Measurements from ENCODE around the gene DLG5. TPM values are rescaled to one million over a fixed set of nuclear protein-coding genes. Genes with fewer than 3 reads are reported as not detected.

DLG5 gene
- total RNA-seq, 1 donor from 2014 or later = 31.3 TPM

- no peak for ATAC-seq
- intact Hi-C loops (cut with DNase I) = no loop called here
- DNase-seq (ENCODE audit: low spot score) = no peak
These were observed 28.6 kb upstream of the DLG5 start for GRCh38 chr10:77955136-77955535.

GRCh38 chr10:77949167-77949566, 22.6 kb upstream of the DLG5 start:
- ATAC-seq (no peak), DNase-seq (ENCODE audit: low spot score) (no peak)
- intact Hi-C loops (cut with DNase I) = no loop called here

GRCh38 chr10:77946084-77946483, 19.5 kb upstream of the DLG5 start:
- intact Hi-C loops (cut with DNase I) = no loop called here
- ATAC-seq (no peak), DNase-seq (ENCODE audit: low spot score) (no peak)

GRCh38 chr10:77944519-77944918, 18.0 kb upstream of the DLG5 start:
- intact Hi-C loops (cut with DNase I) = no loop called here
- ATAC-seq = no peak
- no peak for DNase-seq (ENCODE audit: low spot score)

- intact Hi-C loops (cut with DNase I) = no loop called here
- DNase-seq (ENCODE audit: low spot score) (no peak), ATAC-seq (no peak)
These were observed 16.8 kb upstream of the DLG5 start for GRCh38 chr10:77943121-77943901.

GRCh38 chr10:77941790-77942189, 15.2 kb upstream of the DLG5 start:
- no peak for ATAC-seq
- intact Hi-C loops (cut with DNase I) = no loop called here
- no peak for DNase-seq (ENCODE audit: low spot score)

GRCh38 chr10:77940627-77941026, 14.1 kb upstream of the DLG5 start:
- no peak for ATAC-seq
- intact Hi-C loops (cut with DNase I) = no loop called here
- DNase-seq (ENCODE audit: low spot score) = no peak

- no peak for ATAC-seq
- no peak for DNase-seq (ENCODE audit: low spot score)
- intact Hi-C loops (cut with DNase I) = no loop called here
These were observed 13.7 kb upstream of the DLG5 start for GRCh38 chr10:77940225-77940624.

GRCh38 chr10:77939561-77940001, 13.0 kb upstream of the DLG5 start:
- intact Hi-C loops (cut with DNase I) = no loop called here
- DNase-seq (ENCODE audit: low spot score) (peak; percentile 70), ATAC-seq (peak; percentile 94)

GRCh38 chr10:77936697-77937567, 10.4 kb upstream of the DLG5 start:
- ATAC-seq (no peak), DNase-seq (ENCODE audit: low spot score) (no peak)
- intact Hi-C loops (cut with DNase I) = no loop called here

GRCh38 chr10:77932016-77932715, 5.6 kb upstream of the DLG5 start:
- intact Hi-C loops (cut with DNase I) = no loop called here
- DNase-seq (ENCODE audit: low spot score) = no peak
- no peak for ATAC-seq

GRCh38 chr10:77927402-77928246, 1.1 kb upstream of the DLG5 start:
- DNase-seq (ENCODE audit: low spot score) (no peak), ATAC-seq (peak; percentile 4)
- intact Hi-C loops (cut with DNase I) = no loop called here

- peak; percentile 35 for ATAC-seq
- DNase-seq (ENCODE audit: low spot score) = peak; percentile 70
- intact Hi-C loops (cut with DNase I) = no loop called here
These were observed 575 bp downstream of the DLG5 start for GRCh38 chr10:77925795-77926565.

- no peak for DNase-seq (ENCODE audit: low spot score)
- ATAC-seq = peak; percentile 54
- intact Hi-C loops (cut with DNase I) = no loop called here
These were observed 1.2 kb downstream of the DLG5 start for GRCh38 chr10:77925410-77925794.

GRCh38 chr10:77922566-77923179, 3.9 kb downstream of the DLG5 start:
- intact Hi-C loops (cut with DNase I) = no loop called here
- ATAC-seq = no peak

GRCh38 chr10:77922055-77922454, 4.5 kb downstream of the DLG5 start:
- no peak for ATAC-seq
- DNase-seq (ENCODE audit: low spot score) = no peak
- intact Hi-C loops (cut with DNase I) = no loop called here

More at GRCh38 chr10:77922566-77923179, 3.9 kb downstream of the DLG5 start:
- DNase-seq (ENCODE audit: low spot score) = no peak

- intact Hi-C loops (cut with DNase I) = no loop called here
- DNase-seq (ENCODE audit: low spot score) = no peak
- no peak for ATAC-seq
These were observed 5.2 kb downstream of the DLG5 start for GRCh38 chr10:77921395-77921794.

GRCh38 chr10:77920495-77920894, 6.1 kb downstream of the DLG5 start:
- no peak for ATAC-seq
- intact Hi-C loops (cut with DNase I) = no loop called here
- DNase-seq (ENCODE audit: low spot score) = no peak
